Measurements from ENCODE around the gene PKP4. TPM values are rescaled to one million over a fixed set of nuclear protein-coding genes. Genes with fewer than 3 reads are reported as not detected.
A peak's percentile ranks its signal among the peaks of the same experiment; 100 is the strongest.

PKP4 gene
- total RNA-seq, 1 donor from 2014 or later = 41.6 TPM

DNA sequence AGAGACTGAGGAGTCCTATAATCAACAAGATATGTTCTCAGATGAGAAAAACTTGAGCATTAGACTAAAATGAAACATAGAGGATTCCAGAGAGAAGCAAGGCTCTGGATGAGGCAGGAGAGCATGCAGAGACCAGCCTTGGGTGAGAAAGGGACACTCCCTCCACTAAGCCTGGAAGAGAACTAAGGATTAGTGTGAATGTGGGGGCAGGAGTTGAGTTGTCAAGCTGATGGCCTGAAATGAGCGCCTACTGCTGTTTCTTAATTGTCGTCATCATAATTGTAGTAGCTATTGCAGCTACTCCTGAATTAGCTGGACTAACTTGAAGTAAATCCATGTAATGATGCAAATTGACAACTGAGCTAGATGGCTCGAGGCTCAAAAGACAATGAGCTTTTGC is 114.1 kb downstream of the PKP4 start:
- no peaks in the 10 kb centered on the region for H3K36me3 ChIP-seq (ENCODE audit: control insufficient read depth, insufficient read depth, low read length)
- TF ChIP-seq, protein P1, sequence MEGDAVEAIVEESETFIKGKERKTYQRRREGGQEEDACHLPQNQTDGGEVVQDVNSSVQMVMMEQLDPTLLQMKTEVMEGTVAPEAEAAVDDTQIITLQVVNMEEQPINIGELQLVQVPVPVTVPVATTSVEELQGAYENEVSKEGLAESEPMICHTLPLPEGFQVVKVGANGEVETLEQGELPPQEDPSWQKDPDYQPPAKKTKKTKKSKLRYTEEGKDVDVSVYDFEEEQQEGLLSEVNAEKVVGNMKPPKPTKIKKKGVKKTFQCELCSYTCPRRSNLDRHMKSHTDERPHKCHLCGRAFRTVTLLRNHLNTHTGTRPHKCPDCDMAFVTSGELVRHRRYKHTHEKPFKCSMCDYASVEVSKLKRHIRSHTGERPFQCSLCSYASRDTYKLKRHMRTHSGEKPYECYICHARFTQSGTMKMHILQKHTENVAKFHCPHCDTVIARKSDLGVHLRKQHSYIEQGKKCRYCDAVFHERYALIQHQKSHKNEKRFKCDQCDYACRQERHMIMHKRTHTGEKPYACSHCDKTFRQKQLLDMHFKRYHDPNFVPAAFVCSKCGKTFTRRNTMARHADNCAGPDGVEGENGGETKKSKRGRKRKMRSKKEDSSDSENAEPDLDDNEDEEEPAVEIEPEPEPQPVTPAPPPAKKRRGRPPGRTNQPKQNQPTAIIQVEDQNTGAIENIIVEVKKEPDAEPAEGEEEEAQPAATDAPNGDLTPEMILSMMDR (IDR thresholded peaks at IDR 0.05; ENCODE audit: insufficient read depth, low read length, severe bottlenecking) = no peak
- H3K27me3 ChIP-seq (ENCODE audit: control insufficient read depth, insufficient read depth, low read length) = no peaks in the 10 kb centered on the region
- H3K4me3 ChIP-seq (ENCODE audit: low read depth, low read length) = no peak overlapping the region
- FAIRE-seq (peak; percentile 13), DNase-seq (ENCODE audit: low read depth) (no peak)

DNA sequence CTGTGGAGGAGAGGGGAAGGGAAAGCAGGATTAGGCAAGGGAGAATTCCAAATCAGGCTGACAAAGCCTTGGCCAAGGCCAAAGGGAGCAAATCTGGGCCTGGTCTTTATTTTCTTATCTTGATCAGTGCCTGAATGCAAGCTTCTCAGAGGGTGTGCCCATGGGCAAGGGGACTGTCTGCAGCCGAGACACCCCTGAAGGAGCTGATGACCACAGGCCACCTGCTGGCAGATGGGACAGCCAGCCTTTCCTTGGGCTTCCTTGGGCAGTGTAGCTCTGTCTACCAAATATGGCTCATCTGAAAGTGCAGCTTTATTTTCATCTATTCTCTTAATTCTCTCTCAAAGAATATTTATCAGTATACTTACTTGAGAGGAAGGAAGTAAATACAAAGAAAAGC is 117.0 kb downstream of the PKP4 start:
- H3K4me3 ChIP-seq (ENCODE audit: low read depth, low read length) = no peak overlapping the region
- FAIRE-seq = no peak
- DNase-seq (ENCODE audit: low read depth) = no peak

DNA sequence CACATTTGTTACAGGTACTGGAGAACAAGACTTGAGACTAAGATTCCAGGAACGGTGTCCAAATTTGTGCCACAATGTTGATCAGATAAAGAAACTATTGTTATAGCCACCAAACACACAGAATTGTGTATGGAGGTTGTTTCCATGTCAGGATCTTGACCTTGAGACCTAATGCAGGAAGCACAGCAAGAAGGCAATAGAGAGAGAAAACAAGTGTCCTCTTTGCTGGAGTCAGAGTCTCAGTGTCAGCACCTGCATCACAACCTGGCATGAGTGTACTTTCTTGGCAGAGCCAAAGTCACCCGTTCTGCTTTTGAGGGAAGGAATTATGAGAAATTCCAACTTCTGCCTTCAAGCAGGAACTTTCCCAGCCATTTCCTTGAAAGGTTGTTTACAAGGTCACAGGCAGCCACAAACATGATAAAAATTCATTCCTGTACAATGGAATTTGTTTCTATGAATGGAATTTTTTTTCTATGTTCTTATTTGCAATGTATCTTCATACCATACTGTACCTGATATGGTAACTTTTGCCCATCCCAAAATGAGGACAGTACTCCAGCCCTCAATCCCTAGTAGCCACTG is 118.4 kb downstream of the PKP4 start:
- DNase-seq (ENCODE audit: low read depth) (no peak), FAIRE-seq (peak; percentile 66)
- TF ChIP-seq, protein P1 (IDR thresholded peaks at IDR 0.05; ENCODE audit: insufficient read depth, low read length, severe bottlenecking) = no peak
- no peaks in the 10 kb centered on the region for H3K27me3 ChIP-seq (ENCODE audit: control insufficient read depth, insufficient read depth, low read length)
- H3K4me3 ChIP-seq (ENCODE audit: low read depth, low read length) = no peak overlapping the region
- H3K36me3 ChIP-seq (ENCODE audit: control insufficient read depth, insufficient read depth, low read length) = peaks cover 2% of the 10 kb centered on the region

More for the DNA sequence above, 117.0 kb downstream of the PKP4 start:
- Histone ChIP-seq H3K36me3 (ENCODE audit: control insufficient read depth, insufficient read depth, low read length) (peaks cover 2% of the 10 kb centered on the region), H3K27me3 (ENCODE audit: control insufficient read depth, insufficient read depth, low read length) (no peaks in the 10 kb centered on the region)
- TF ChIP-seq, protein P1 (IDR thresholded peaks at IDR 0.05; ENCODE audit: insufficient read depth, low read length, severe bottlenecking) = peak; percentile 22

DNA sequence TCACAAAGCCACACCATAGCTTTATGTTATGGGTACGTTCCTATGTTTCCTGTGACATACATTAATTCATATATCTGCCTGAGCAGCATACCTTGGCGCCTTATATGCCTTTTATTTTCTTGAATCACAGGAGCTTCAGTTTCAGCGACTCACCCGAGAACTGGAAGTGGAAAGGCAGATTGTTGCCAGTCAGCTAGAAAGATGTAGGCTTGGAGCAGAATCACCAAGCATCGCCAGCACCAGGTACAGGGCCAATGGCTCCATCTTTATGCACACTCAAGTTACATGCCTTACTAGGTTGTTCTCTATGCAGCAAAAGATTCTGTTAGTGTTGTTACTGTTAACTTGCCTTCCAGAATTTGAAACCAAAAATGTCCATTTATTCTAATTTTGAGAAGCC is 120.4 kb downstream of the PKP4 start:
- TF ChIP-seq, protein P1 (IDR thresholded peaks at IDR 0.05; ENCODE audit: insufficient read depth, low read length, severe bottlenecking) = no peak
- FAIRE-seq (no peak), DNase-seq (ENCODE audit: low read depth) (no peak)

DNA sequence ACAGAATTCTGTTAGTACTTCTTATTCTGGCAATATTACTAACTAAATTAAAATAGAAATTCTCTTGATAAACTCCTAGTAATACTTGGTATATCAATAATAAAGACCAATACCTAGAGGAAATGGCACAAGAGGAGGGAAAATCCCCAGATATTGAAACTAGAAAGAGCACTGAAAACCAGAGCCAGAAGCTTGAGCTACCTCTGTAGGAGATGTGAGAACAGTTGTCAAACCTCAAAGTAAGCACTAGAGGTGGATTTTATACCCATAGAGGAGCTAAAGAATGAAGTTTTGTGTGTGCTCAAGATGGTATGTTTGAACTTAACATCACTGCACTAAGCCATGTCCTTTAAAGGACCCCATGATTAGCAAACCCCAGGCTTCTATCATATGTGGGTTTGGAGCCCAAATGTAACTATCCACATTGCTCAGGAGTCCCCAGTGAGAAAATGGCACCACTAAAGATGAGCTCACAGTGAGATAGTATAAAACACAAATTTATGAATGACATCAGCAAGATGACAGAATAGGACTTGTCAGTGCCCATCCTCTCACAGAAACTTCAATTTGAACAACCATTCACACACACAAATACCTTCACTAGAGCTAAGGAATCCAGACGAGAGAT is 122.1 kb downstream of the PKP4 start:
- Histone ChIP-seq H3K4me3 (ENCODE audit: low read depth, low read length) (no peak overlapping the region), H3K36me3 (ENCODE audit: control insufficient read depth, insufficient read depth, low read length) (peaks cover 3% of the 10 kb centered on the region), H3K27me3 (ENCODE audit: control insufficient read depth, insufficient read depth, low read length) (no peaks in the 10 kb centered on the region)
- DNase-seq (ENCODE audit: low read depth) (no peak), FAIRE-seq (no peak)
- TF ChIP-seq, protein P1 (IDR thresholded peaks at IDR 0.05; ENCODE audit: insufficient read depth, low read length, severe bottlenecking) = no peak

More for the DNA sequence above, 120.4 kb downstream of the PKP4 start:
- no peaks in the 10 kb centered on the region for H3K27me3 ChIP-seq (ENCODE audit: control insufficient read depth, insufficient read depth, low read length)
- H3K36me3 ChIP-seq (ENCODE audit: control insufficient read depth, insufficient read depth, low read length) = peaks cover 2% of the 10 kb centered on the region
- H3K4me3 ChIP-seq (ENCODE audit: low read depth, low read length) = no peak overlapping the region

Data from bronchial epithelial cell (primary cell).